Fibroblast of pulmonary artery (primary cell): Measurements from ENCODE around the gene SIRPA.

Source experiments
- DNase-seq: peaks from one replicate; pipeline ENCODE4 v3.0.0-alpha.2; 2010; ENCODE audit warnings: low read depth
- H3K4me3 ChIP-seq: replicated peaks from 2 replicates; pipeline ENCODE4 v1.5.1; 2011; ENCODE audit warnings: low read depth, mild to moderate bottlenecking, control low read depth, low read length, moderate library complexity
- TF ChIP-seq, protein P1 (sequence below): IDR thresholded peaks from 2 replicates; pipeline ENCODE4 v1.5.1; 2011; ENCODE audit warnings: mild to moderate bottlenecking, control low read depth, low read length, inconsistent platforms; ENCODE audit errors: missing control alignments

The SIRPA gene

GRCh38 chr20:1979106-1979778, 84.0 kb downstream of the SIRPA start:
- TF ChIP-seq, protein P1, sequence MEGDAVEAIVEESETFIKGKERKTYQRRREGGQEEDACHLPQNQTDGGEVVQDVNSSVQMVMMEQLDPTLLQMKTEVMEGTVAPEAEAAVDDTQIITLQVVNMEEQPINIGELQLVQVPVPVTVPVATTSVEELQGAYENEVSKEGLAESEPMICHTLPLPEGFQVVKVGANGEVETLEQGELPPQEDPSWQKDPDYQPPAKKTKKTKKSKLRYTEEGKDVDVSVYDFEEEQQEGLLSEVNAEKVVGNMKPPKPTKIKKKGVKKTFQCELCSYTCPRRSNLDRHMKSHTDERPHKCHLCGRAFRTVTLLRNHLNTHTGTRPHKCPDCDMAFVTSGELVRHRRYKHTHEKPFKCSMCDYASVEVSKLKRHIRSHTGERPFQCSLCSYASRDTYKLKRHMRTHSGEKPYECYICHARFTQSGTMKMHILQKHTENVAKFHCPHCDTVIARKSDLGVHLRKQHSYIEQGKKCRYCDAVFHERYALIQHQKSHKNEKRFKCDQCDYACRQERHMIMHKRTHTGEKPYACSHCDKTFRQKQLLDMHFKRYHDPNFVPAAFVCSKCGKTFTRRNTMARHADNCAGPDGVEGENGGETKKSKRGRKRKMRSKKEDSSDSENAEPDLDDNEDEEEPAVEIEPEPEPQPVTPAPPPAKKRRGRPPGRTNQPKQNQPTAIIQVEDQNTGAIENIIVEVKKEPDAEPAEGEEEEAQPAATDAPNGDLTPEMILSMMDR, result no peak
- no peak overlapping the region for H3K4me3 ChIP-seq
- DNase-seq, result peak; percentile 6

DNA sequence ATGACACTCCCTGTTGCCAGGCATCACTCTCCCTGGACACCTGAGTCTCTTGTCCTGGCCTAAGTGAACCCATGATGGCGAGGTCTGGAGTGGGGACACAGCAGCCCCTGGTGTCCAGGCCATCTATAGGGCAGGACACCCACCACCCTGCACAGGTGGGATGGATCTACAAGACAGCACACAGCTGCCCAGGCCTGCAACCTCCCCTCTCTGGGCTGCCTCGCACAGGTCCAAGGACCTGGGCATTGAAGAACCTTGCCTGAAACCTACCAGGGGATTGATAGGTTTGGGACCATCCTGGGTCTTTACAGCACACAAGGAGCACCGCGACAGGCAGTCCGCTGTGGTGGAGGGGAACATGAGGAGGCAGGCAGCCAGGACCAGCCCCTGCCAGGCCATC, 87.5 kb downstream of the SIRPA start:
- no peak for DNase-seq
- TF ChIP-seq, protein P1, result no peak
- H3K4me3 ChIP-seq, result no peak overlapping the region

GRCh38 chr20:1983301-1983700, 88.1 kb downstream of the SIRPA start:
- DNase-seq, result no peak
- TF ChIP-seq, protein P1, result no peak

DNA sequence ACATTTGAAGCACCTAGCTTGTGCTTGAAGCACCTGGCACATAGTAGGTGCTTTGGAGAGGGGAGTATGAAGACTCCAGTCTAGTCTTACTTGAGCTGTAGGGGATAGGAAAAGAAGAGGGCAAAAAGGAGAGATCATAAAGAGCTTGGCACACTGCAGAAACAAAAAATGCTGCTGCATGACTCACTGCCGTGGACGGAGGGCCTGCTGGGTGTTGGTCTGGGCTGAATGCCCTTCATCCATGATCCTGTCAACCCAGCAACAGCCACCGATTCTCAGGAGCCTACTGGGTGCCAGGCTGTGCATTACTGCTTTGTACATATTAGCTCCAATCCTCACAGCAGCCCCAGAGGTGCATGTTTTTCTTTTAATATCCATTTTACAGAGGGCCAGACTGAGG, 92.6 kb downstream of the SIRPA start:
- DNase-seq, result peak; percentile 16
- no peak overlapping the region for H3K4me3 ChIP-seq
- TF ChIP-seq, protein P1, result no peak

More at GRCh38 chr20:1983301-1983700, 88.1 kb downstream of the SIRPA start:
- H3K4me3 ChIP-seq, result no peak overlapping the region
